GM03348 (cell line): ENCODE data around the gene OVAAL.
A peak's percentile ranks its signal among the peaks of the same experiment; 100 is the strongest.

Experiments used
- DNase-seq: peaks from one replicate; pipeline ENCODE4 v3.0.0; 2012; ENCODE audit warnings: low spot score

OVAAL gene

DNA sequence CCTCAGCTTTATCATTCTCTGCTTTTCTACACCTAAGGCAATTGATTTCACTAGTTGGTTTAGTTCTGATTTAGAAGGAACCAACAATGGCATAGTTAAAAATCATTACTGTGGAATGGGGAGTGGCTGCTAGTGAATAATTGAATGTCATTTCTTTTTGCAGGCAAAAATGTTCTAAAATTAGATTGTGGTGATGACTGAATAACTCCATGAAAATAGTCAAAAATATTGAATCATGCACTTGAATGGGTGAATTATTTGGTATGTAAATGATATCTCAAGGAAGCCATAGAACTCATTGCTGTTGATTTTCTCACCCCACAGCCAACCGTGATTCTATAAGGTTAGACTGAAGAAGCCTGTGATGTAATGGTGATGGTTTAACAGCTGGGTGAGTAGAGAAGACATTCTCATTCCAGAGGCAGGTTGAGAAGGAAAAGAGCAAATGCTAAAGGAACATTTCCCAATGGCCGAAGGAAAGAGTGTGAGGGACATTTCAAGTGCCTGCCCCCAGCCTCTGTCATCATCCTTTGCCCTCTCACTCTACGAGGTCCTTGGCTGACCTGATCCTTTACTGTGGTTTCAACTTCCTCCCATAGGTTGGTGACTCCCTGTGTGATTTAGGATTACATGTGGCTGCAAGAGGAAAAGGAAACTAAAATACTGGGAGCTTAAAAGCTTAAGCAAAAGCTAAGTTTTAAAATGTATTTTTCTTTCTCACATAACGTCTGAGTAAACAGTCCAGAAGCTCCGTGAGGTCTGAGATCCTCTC, 12.5 kb downstream of the OVAAL start:
- peak; percentile 50 for DNase-seq

DNA sequence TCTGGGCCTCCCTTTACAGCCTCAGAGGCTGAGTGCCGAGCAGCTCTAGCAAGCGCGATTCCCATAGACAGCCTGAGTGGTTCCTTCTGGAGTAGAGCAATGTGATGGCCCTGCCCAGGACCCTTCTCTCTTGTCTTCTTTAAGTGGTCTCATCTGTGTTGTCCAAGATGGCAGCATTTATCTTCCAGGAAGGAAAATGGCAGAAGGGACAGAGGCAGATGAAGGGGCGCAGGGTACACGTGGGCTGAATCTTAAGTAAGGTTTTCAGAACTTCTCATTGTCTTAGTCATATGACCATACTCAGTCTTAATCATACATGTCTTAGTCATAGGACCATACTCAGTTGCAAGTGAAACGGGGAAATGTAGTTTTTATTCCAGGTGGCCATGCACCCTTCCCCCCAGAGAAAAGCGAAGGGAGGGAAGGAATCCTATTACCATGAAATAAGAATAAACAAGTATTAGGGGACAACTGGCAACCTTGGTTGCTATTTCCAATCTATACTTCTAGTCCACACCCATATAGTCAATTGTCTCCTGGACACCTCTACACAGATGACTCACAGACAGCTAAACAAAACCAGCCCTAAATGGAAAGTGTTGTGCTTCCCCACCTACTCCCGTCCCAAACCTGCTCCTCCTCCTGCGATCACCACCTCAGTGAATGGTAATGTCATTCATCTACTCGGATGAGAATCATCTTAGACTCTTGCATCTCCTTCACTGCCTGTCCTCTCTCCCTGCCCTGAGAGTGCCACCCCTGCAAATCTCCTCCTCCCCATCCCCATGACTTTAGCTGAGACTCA, 13.3 kb downstream of the OVAAL start:
- no peak for DNase-seq

GRCh38 chr1:180572760-180573159, 14.0 kb downstream of the OVAAL start:
- DNase-seq = no peak

DNA sequence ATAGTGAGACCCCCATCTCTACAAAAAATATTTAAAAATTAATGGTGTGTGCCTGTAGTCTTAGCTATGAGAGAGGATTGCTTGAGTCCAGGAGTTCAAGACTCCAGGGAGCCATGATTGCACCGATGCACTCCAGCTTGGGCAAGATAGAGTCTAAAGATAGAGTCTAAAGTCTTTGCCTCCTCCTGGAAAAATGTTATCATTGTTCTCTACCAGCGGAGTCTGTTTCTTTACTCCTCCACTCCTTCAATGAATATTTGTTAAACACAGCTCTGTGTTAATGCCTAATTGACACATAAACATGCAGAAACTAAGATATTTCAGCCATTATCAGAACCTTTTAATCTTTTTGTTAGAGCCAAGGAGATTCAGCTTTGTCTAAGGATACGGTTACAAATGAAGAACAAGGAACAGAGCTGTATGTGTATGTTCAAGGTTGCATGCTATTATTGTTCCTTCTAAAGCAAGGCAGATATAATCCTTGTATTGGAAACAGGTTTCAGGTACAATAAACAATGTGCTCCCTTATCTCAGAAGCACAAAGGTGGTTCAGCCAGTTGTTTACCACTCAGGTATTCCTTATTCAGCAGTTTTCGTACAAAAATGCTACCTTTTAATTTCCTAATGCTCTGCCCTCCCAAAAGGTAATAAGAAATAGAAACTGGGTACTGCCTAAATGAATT, 15.4 kb downstream of the OVAAL start:
- DNase-seq = no peak

- no peak for DNase-seq
Observed at GRCh38 chr1:180577361-180577760, 18.6 kb downstream of the OVAAL start.

- peak; percentile 17 for DNase-seq
Observed at GRCh38 chr1:180579961-180580611, 21.3 kb downstream of the OVAAL start.

- DNase-seq = peak; percentile 72
Observed at GRCh38 chr1:180581635-180582039, 22.9 kb downstream of the OVAAL start.

- no peak for DNase-seq
Observed at GRCh38 chr1:180584869-180585268, 26.1 kb downstream of the OVAAL start.

GRCh38 chr1:180585994-180586359, 27.2 kb downstream of the OVAAL start:
- DNase-seq = no peak

- peak; percentile 68 for DNase-seq
Observed at GRCh38 chr1:180586671-180587155, 27.9 kb downstream of the OVAAL start.

DNA sequence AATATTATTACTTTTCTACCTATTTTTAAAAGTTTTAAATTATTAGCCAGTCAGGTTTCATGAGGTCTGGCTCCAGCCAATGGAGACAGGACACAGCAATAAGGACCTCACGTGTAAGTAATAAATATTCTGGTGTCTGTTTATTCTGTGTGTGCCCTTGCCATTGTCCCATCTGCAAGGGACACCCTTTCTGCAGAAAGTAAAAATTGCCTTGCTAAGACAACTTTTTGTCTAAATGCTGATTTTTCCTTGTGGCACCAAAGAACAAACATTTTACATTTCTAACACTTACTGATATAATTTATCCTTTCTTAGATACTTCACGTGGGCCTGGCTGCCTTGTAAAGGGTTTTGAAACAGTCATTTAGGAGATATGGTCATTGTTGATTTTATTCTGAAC, 29.4 kb downstream of the OVAAL start:
- no peak for DNase-seq

DNA sequence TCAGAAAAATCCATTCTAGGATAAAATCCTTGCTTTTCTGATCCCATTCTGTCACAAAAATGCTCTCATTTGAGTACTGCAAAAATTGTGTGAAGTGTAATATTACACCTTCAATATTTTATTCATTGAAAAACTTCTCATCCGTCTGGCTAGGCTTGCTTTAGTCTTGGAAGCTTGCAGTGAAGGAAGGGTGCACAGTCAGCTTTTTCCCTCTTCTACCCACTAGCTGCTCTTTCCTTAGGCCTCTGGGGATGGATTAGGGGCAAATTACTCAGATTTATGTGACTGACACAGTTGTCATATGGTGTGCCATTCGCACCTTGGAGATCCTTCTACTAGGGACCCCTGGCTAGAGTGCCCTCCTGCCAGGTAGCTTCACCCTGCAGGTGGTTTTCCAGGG, 32.1 kb downstream of the OVAAL start:
- DNase-seq = no peak

- DNase-seq = no peak
Observed at GRCh38 chr1:180593382-180593781, 34.6 kb downstream of the OVAAL start.

DNA sequence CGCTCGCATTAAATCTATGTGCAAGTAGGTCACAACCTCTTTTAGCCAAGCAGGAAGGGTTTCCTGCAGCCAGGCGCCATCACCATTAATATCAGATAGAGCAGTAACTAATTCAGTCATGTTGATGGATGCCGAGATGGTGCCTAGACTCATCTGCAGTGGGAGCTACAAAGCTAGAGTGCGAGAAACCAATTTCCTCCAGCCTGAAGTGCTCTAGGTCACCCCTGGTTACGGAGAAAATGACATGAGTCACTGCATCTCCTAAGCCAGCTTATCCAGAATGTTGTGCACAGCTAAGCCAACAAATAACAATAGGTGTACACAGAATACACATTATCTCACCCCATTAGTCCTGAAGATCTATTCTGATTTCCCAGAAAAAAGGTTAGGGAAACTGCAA, 36.0 kb downstream of the OVAAL start:
- DNase-seq = no peak

DNA sequence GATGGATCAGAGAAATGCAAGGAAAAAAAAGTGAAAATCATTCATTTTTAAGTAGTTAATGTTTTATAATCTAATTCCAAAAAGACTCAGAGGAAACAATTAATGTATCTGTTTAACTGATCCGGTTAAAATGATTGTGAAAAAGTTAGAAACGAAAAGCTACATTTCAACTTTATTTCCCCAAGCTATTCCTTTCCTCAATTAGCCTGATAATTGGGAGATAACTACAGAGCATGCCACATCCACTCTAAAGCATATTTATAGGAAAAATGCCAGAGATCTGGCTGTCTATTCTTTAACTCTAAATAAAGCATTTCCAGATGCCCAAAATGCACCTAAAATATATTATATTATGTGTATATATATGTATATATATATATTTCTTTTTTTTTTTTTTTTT, 37.2 kb downstream of the OVAAL start:
- DNase-seq = no peak

GRCh38 chr1:180597520-180597919, 38.8 kb downstream of the OVAAL start:
- no peak for DNase-seq

DNA sequence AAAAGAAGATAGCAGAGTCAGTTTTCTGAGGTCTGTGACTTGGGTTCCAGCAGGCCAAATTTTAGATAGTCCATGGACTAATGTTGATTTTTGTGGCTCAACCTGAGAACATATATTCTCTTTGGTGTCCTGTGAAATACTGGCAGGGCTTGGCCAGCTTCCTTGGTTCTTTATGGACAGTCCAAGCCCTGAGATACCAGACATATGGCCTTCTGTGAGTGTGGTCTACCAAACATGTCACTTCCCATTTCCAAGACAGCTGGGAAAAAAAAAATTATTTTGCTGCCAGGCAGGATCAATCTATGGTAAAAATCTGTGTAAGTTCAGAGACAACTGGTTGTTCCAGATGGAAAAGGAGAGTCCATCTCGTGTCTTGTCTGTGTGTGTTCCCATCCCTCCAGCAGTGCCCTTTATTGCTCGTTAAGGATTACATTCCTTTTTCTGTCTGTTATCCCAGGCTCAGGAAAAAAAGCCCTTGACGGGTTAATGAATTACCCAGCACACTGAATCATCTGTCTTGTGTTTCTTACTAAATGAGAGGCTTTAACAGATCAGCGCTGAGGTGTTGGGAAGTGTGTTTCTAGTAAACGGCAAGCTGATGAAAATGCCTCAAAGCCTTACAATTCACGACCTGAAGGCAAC, 39.7 kb downstream of the OVAAL start:
- no peak for DNase-seq

GRCh38 chr1:180600343-180600742, 41.6 kb downstream of the OVAAL start:
- DNase-seq = no peak

- no peak for DNase-seq
Observed at GRCh38 chr1:180601512-180601911, 42.7 kb downstream of the OVAAL start.

DNA sequence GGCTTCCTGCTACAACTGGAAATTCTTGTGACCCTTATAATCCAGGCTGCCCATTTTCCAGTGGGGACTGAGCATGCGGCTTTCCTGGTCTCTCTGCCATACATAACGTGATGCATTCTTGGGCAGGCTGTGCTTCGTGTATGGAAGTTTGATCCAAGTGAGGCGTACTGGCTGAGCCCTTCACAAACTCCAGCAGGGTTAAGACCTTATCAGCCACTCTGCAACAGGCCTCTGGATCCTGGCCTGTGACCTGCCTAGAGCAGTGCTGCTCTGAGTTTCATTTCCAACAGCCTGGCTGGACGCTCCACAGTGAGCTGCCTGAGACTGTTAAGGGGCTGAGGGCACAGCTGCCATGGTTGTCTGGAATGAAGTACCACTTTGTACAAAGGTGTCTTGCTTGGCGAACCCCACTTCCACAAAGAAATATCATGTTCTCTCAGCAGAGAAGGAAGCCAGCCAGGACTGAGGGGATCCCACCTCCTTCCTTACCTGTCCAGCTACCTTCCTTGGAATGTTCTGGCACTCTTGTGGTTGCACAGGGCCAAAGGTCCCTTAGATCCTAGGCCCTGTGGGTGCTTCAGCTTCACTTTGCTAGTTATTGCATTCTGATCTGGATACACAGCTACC, 44.6 kb downstream of the OVAAL start:
- DNase-seq = no peak

GRCh38 chr1:180603850-180604226, 45.1 kb downstream of the OVAAL start:
- no peak for DNase-seq
